ENCODE data around the gene SMARCB1. TPM values are rescaled to one million over a fixed set of nuclear protein-coding genes. Genes with fewer than 3 reads are reported as not detected.

SMARCB1 gene
- polyA plus RNA-seq, 1 donor (not counting 4 experiments of a cell fraction or from before 2014, with no cell fraction given) = 95.2 TPM

- Histone ChIP-seq H3K9ac (ENCODE audit: control insufficient read depth, extremely low read depth, insufficient read depth, low read length) (no peak overlapping the region), H3K9me3 (ENCODE audit: control insufficient read depth, low read depth, low read length) (no peaks in the 10 kb centered on the region), H3K27ac (ENCODE audit: control insufficient read depth, insufficient read depth, low read length) (no peak overlapping the region), H3K27me3 (ENCODE audit: control insufficient read depth, extremely low read depth, insufficient read depth, low read length) (no peaks in the 10 kb centered on the region), H3K4me2 (ENCODE audit: control insufficient read depth, extremely low read depth, insufficient read depth, low read depth, low read length) (no peak overlapping the region), H2AFZ (ENCODE audit: control insufficient read depth, low read length) (no peak overlapping the region), H4K20me1 (ENCODE audit: control insufficient read depth, extremely low read depth, insufficient read depth, low read length) (no peaks in the 10 kb centered on the region), H3K4me1 (ENCODE audit: control insufficient read depth, extremely low read depth, insufficient read depth, low read length) (no peaks in the 10 kb centered on the region), H3K9me1 (ENCODE audit: control insufficient read depth, extremely low read depth, insufficient read depth, low read length) (no peaks in the 10 kb centered on the region), H3K4me3 (ENCODE audit: control insufficient read depth in 2 of 3, extremely low read depth in 1 of 3, insufficient read depth in 2 of 3, low read depth in 1 of 3, low read length in 3 of 3) (no peak overlapping the region), H3K36me3 (ENCODE audit: control insufficient read depth in 2 of 2, extremely low read depth in 1 of 2, insufficient read depth in 2 of 2, low read length in 2 of 2) (peaks cover 45 to 46% of the 10 kb centered on the region in 2 experiments), H3K79me2 (ENCODE audit: control insufficient read depth, insufficient read depth, low read length) (no peaks in the 10 kb centered on the region)
- DNase-seq (ENCODE audit: low read depth, low spot score) (no peak), FAIRE-seq (no peak)
- dilution Hi-C loops (cut with MboI; ENCODE audit: extremely low pct_ligation_motif_present, low sequenced_read_pairs) = no loop called here
- TF ChIP-seq CTCF (optimal IDR thresholded peaks at IDR 0.05 in 1 of 3, IDR thresholded peaks at IDR 0.05 in 1 of 3, conservative IDR thresholded peaks at IDR 0.05 in 1 of 3; ENCODE audit: extremely low read depth in 1 of 3, insufficient read depth in 2 of 3, low read length in 3 of 3) (no peak), EZH2 (IDR thresholded peaks at IDR 0.05; ENCODE audit: low read length) (no peak)
These were observed 14.6 kb downstream of the SMARCB1 start for GRCh38 chr22:23801238-23801821.

GRCh38 chr22:23801886-23802377 is 15.2 kb downstream of the SMARCB1 start:
- Histone ChIP-seq H3K4me1 (ENCODE audit: control insufficient read depth, extremely low read depth, insufficient read depth, low read length) (no peaks in the 10 kb centered on the region), H3K79me2 (ENCODE audit: control insufficient read depth, insufficient read depth, low read length) (no peaks in the 10 kb centered on the region), H3K9me3 (ENCODE audit: control insufficient read depth, low read depth, low read length) (no peaks in the 10 kb centered on the region), H3K27me3 (ENCODE audit: control insufficient read depth, extremely low read depth, insufficient read depth, low read length) (no peaks in the 10 kb centered on the region), H3K9ac (ENCODE audit: control insufficient read depth, extremely low read depth, insufficient read depth, low read length) (no peak overlapping the region), H3K4me3 (ENCODE audit: control insufficient read depth in 2 of 3, extremely low read depth in 1 of 3, insufficient read depth in 2 of 3, low read depth in 1 of 3, low read length in 3 of 3) (no peak overlapping the region), H3K36me3 (ENCODE audit: control insufficient read depth in 2 of 2, extremely low read depth in 1 of 2, insufficient read depth in 2 of 2, low read length in 2 of 2) (peaks cover 41 to 43% of the 10 kb centered on the region in 2 experiments), H3K4me2 (ENCODE audit: control insufficient read depth, extremely low read depth, insufficient read depth, low read depth, low read length) (no peak overlapping the region), H4K20me1 (ENCODE audit: control insufficient read depth, extremely low read depth, insufficient read depth, low read length) (no peaks in the 10 kb centered on the region), H3K27ac (ENCODE audit: control insufficient read depth, insufficient read depth, low read length) (no peak overlapping the region), H2AFZ (ENCODE audit: control insufficient read depth, low read length) (no peak overlapping the region), H3K9me1 (ENCODE audit: control insufficient read depth, extremely low read depth, insufficient read depth, low read length) (no peaks in the 10 kb centered on the region)
- dilution Hi-C loops (cut with MboI; ENCODE audit: extremely low pct_ligation_motif_present, low sequenced_read_pairs) = no loop called here
- DNase-seq (ENCODE audit: low read depth, low spot score) (no peak), FAIRE-seq (no peak)
- TF ChIP-seq CTCF (optimal IDR thresholded peaks at IDR 0.05 in 1 of 3, IDR thresholded peaks at IDR 0.05 in 1 of 3, conservative IDR thresholded peaks at IDR 0.05 in 1 of 3; ENCODE audit: extremely low read depth in 1 of 3, insufficient read depth in 2 of 3, low read length in 3 of 3) = no peak

Measured in keratinocyte (primary cell).